A549 (cell line): ENCODE measurements around the gene FBXO28. TPM values are rescaled to one million over a fixed set of nuclear protein-coding genes. Genes with fewer than 3 reads are reported as not detected.

ENCODE experiments used
- ATAC-seq, 2 experiments: fragments of 200-7000 bp in 1 of 2; fragments of >200 bp in 1 of 2; cut with Nextera tagmentation in 1 of 2; cut with Tn5 transposase in 1 of 2; 3 replicates each; pipeline versions ENCODE4 v1.8.0 to v1.9.1; 2018 to 2020; ENCODE audit warnings: mild to moderate bottlenecking in 1 of 2, moderate library complexity in 1 of 2
- CTCF ChIA-PET: fragments of 300-600 bp; sonication (Branson Sonifier 250); formaldehyde crosslinking; extraction: SDS; loops from one replicate; lab custom pipeline; 2021; ENCODE audit warnings: antibody characterized with exemption, inconsistent platforms; lab: Yijun Ruan, JAX
- POLR2A ChIA-PET: fragments of 350-600 bp; formaldehyde crosslinking; extraction: SDS; loops from one replicate; lab custom pipeline; 2021; ENCODE audit warnings: antibody characterized with exemption, inconsistent platforms; lab: Yijun Ruan, JAX
- DNase-seq, 2 experiments: peaks; one replicate each; pipeline versions ENCODE4 v3.0.0 to v3.0.0-alpha.2; 2011 to 2016; ENCODE audit warnings: low read depth in 1 of 2, low spot score in 1 of 2
- FAIRE-seq: peaks from 2 replicates; lab custom pipeline; 2011; peaks lifted over from hg19 to GRCh38; lab: Jason Lieb, UNC
- H3K27ac ChIP-seq, 2 experiments: fragments of >200 bp; sonication (Bioruptor Twin); formaldehyde crosslinking; 3 replicates each; pipeline ENCODE4 v1.5.1; 2016 to 2017
- H3K4me1 ChIP-seq: fragments of >200 bp; sonication (Bioruptor Twin); formaldehyde crosslinking; 3 replicates; pipeline ENCODE4 v1.6.1; 2016
- H3K4me2 ChIP-seq: fragments of >200 bp; sonication (Bioruptor Twin); formaldehyde crosslinking; 3 replicates; pipeline ENCODE4 v1.6.1; 2016
- H3K4me3 ChIP-seq: fragments of >200 bp; sonication (Bioruptor Twin); formaldehyde crosslinking; 3 replicates; pipeline ENCODE4 v1.5.1; 2016
- H3K9me3 ChIP-seq: fragments of >200 bp; sonication (Bioruptor Twin); formaldehyde crosslinking; 3 replicates; pipeline ENCODE4 v1.6.1; 2016
- CBX2 ChIP-seq: fragments of 200-600 bp; sonication (generic); IDR thresholded peaks from 2 replicates; pipeline ENCODE4 v1.6.1; 2016; ENCODE audit warnings: low read depth, mild to moderate bottlenecking, borderline replicate concordance
- CBX8 ChIP-seq: fragments of 200-600 bp; sonication (generic); IDR thresholded peaks from 2 replicates; pipeline ENCODE4 v1.6.1; 2016
- CEBPB ChIP-seq, 2 experiments: fragments of >200 bp in 1 of 2; sonication (Bioruptor Twin) in 1 of 2; formaldehyde crosslinking in 1 of 2; IDR thresholded peaks; 2 replicates each; pipeline ENCODE4 v1.6.1; 2012 to 2016
- CHD4 ChIP-seq: fragments of 200-600 bp; sonication (generic); IDR thresholded peaks from 2 replicates; pipeline ENCODE4 v1.6.1; 2016; ENCODE audit warnings: antibody characterized with exemption, mild to moderate bottlenecking, borderline replicate concordance
- EHF ChIP-seq: fragments of 250-450 bp; sonication (Bioruptor Pico); IDR thresholded peaks from 2 replicates; pipeline ENCODE4 v1.5.0; 2020; ENCODE audit warnings: mild to moderate bottlenecking
- FOSL2 ChIP-seq, 2 experiments: fragments of 450-650 bp in 1 of 2; fragments of >200 bp in 1 of 2; sonication (Bioruptor Twin) in 1 of 2; formaldehyde crosslinking; IDR thresholded peaks; 2 replicates each; pipeline versions ENCODE4 v1.5.0 to v1.6.1; 2016 to 2020; ENCODE audit warnings: mild to moderate bottlenecking in 1 of 2, moderate library complexity in 1 of 2
- GATA3 ChIP-seq: IDR thresholded peaks from 2 replicates; pipeline ENCODE4 v1.6.1; 2012; ENCODE audit warnings: borderline replicate concordance
- HDAC2 ChIP-seq: fragments of 200-600 bp; sonication (generic); IDR thresholded peaks from 2 replicates; pipeline ENCODE4 v1.6.1; 2016
- HEYL ChIP-seq: fragments of 250-450 bp; sonication (Bioruptor Pico); IDR thresholded peaks from 2 replicates; pipeline ENCODE4 v1.8.0; 2021; ENCODE audit warnings: mild to moderate bottlenecking, moderate library complexity
- HOXA7 ChIP-seq: fragments of 250-450 bp; sonication (Bioruptor Pico); IDR thresholded peaks from 2 replicates; pipeline ENCODE4 v1.5.0; 2020; ENCODE audit warnings: mild to moderate bottlenecking, moderate library complexity
- JUN ChIP-seq, 2 experiments: fragments of >200 bp; sonication (Bioruptor Twin); formaldehyde crosslinking; IDR thresholded peaks; 2 replicates in 1 of 2; 3 replicates in 1 of 2; pipeline ENCODE4 v1.6.1; 2016 to 2017
- JUNB ChIP-seq: fragments of >200 bp; sonication (Bioruptor Twin); formaldehyde crosslinking; IDR thresholded peaks from 2 replicates; pipeline ENCODE4 v1.6.1; 2016
- KDM1A ChIP-seq: fragments of 200-600 bp; sonication (generic); IDR thresholded peaks from 2 replicates; pipeline ENCODE4 v1.6.1; 2016; ENCODE audit warnings: low read depth, mild to moderate bottlenecking
- MAZ ChIP-seq: fragments of 150-350 bp; IDR thresholded peaks from 2 replicates; pipeline ENCODE4 v1.6.1; 2014; ENCODE audit warnings: antibody characterized with exemption, low read depth, low read length, borderline replicate concordance
- MYC ChIP-seq: IDR thresholded peaks from 2 replicates; pipeline ENCODE4 v1.6.1; 2012; ENCODE audit warnings: mild to moderate bottlenecking, inconsistent platforms, low read length, improper control_type of control experiment, borderline replicate concordance
- NFE2L2 ChIP-seq: fragments of 150-350 bp; conservative IDR thresholded peaks from 2 replicates; pipeline ENCODE4 v1.6.1; 2014; ENCODE audit warnings: low read length
- NR3C1 ChIP-seq: fragments of >200 bp; sonication (Bioruptor Twin); formaldehyde crosslinking; IDR thresholded peaks from 3 replicates; pipeline ENCODE4 v1.6.1; 2017
- POLR2A ChIP-seq: IDR thresholded peaks from 2 replicates; pipeline ENCODE4 v1.6.1; 2012; ENCODE audit warnings: mild to moderate bottlenecking, low read length
- POLR2AphosphoS2 ChIP-seq: conservative IDR thresholded peaks from 2 replicates; pipeline ENCODE4 v1.6.1; 2012; ENCODE audit warnings: low read length, improper control_type of control experiment, inconsistent platforms
- RCOR1 ChIP-seq: fragments of 150-350 bp; IDR thresholded peaks from 2 replicates; pipeline ENCODE4 v1.6.1; 2014; ENCODE audit warnings: antibody characterized with exemption, low read length, low read depth
- RFX5 ChIP-seq: fragments of 450-650 bp; IDR thresholded peaks from 2 replicates; pipeline ENCODE4 v1.7.1; 2014; ENCODE audit warnings: antibody characterized with exemption, mild to moderate bottlenecking, moderate library complexity
- SREBF2 ChIP-seq: fragments of 450-650 bp; IDR thresholded peaks from 2 replicates; pipeline ENCODE4 v1.6.1; 2014; ENCODE audit warnings: mild to moderate bottlenecking, moderate library complexity
- WGBS: methylation state at CpG from one replicate; pipeline ENCODE4 v1.1.6; 2017; ENCODE audit errors: missing lambda C conversion rate; 5-methylcytosine and 5-hydroxymethylcytosine counted together
- polyA plus RNA-seq, 4 experiments: library from polyadenylated mRNA; depleted of rRNA in 3 of 4; stranded (reverse); fragments of >200 nt; fragmentation: RNase III in 1 of 4; extraction: RNeasy Plus Mini Kit Qiagen cat#74134 plus additional on column Dnase treatment in 1 of 4; gene quantifications; 2 replicates in 3 of 4; 3 replicates in 1 of 4; pipeline ENCODE4 v1.2.3, GENCODE V29; 2011 to 2017
- TF ChIP-seq, protein P1 (sequence below): fragments of >200 bp; sonication (Bioruptor Twin); formaldehyde crosslinking; IDR thresholded peaks from 2 replicates; pipeline ENCODE4 v1.6.1; 2016
- TF ChIP-seq, protein P2 (sequence below): fragments of >200 bp; sonication (Bioruptor Twin); formaldehyde crosslinking; IDR thresholded peaks from 3 replicates; pipeline ENCODE4 v1.5.1; 2016
- TF ChIP-seq, protein P3 (sequence below): fragments of 250-450 bp; sonication (Bioruptor Pico); IDR thresholded peaks from 2 replicates; pipeline ENCODE4 v1.5.0; 2021; ENCODE audit warnings: mild to moderate bottlenecking, moderate library complexity, borderline replicate concordance
- TF ChIP-seq, protein P4 (sequence below): IDR thresholded peaks from 2 replicates; pipeline ENCODE4 v1.6.1; 2012
- TF ChIP-seq, protein P5 (sequence below): fragments of >200 bp; sonication (Bioruptor Twin); formaldehyde crosslinking; IDR thresholded peaks from 3 replicates; pipeline ENCODE4 v1.6.1; 2016
- TF ChIP-seq, protein P6 (sequence below): fragments of 150-350 bp; IDR thresholded peaks from 2 replicates; pipeline ENCODE4 v1.6.1; 2014; ENCODE audit warnings: low read depth, mild to moderate bottlenecking, low read length

Gene FBXO28
- polyA plus RNA-seq, 2 of the 4 experiments (the other 2 are of a cell fraction): 19.1 to 31.5 TPM

DNA sequence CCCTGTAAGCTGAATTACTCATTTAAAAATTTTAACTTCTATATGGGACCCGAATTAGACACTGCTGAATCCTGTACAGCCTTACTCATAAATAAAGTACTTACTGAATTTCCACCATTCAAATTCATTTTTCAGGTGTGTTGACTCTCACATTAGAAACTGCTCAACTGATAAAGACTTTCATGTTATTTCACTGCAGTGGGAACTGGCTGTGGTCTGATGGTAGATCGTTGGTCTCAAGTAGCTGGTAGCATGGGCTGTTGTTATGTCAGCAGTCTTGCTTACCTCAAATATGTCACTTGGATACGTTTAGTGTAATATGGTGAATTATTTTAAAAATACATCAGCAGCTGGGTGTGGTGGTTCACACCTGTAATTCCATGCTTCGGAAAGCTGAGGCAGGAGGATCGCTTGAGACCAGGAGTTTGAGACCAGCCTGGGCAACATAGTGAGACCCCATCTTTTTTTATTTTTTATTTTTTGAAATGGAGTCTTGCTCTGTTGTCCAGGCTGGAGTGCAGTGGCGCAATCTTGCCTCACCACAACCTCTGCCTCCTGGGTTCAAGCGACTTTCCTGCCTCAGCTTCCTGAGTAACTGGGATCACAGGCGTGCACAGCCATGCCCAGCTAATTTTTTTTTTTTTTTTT lies 79.5 kb downstream of the FBXO28 start:
- POLR2A ChIA-PET: interaction anchor here (0.5 to 0.6 kb wide), 2 partner anchors 10 to 11 kb away, joined by 3 read pairs; partner anchors contain the start of gene DEGS1
- TF ChIP-seq MYC (no peak), HDAC2 (no peak), CBX2 (no peak), CHD4 (no peak), JUN (IDR thresholded peaks at IDR 0.05) (no peak), HEYL (no peak), NFE2L2 (no peak), GATA3 (no peak), CEBPB (IDR thresholded peaks at IDR 0.05) (no peak), JUNB (no peak), RFX5 (no peak), HOXA7 (no peak), EHF (CRISPR knock-in tag) (no peak), MAZ (no peak)
- TF ChIP-seq, protein P1, sequence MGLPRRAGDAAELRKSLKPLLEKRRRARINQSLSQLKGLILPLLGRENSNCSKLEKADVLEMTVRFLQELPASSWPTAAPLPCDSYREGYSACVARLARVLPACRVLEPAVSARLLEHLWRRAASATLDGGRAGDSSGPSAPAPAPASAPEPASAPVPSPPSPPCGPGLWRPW: no peak
- TF ChIP-seq, protein P2, sequence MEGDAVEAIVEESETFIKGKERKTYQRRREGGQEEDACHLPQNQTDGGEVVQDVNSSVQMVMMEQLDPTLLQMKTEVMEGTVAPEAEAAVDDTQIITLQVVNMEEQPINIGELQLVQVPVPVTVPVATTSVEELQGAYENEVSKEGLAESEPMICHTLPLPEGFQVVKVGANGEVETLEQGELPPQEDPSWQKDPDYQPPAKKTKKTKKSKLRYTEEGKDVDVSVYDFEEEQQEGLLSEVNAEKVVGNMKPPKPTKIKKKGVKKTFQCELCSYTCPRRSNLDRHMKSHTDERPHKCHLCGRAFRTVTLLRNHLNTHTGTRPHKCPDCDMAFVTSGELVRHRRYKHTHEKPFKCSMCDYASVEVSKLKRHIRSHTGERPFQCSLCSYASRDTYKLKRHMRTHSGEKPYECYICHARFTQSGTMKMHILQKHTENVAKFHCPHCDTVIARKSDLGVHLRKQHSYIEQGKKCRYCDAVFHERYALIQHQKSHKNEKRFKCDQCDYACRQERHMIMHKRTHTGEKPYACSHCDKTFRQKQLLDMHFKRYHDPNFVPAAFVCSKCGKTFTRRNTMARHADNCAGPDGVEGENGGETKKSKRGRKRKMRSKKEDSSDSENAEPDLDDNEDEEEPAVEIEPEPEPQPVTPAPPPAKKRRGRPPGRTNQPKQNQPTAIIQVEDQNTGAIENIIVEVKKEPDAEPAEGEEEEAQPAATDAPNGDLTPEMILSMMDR: no peak
- TF ChIP-seq, protein P3, sequence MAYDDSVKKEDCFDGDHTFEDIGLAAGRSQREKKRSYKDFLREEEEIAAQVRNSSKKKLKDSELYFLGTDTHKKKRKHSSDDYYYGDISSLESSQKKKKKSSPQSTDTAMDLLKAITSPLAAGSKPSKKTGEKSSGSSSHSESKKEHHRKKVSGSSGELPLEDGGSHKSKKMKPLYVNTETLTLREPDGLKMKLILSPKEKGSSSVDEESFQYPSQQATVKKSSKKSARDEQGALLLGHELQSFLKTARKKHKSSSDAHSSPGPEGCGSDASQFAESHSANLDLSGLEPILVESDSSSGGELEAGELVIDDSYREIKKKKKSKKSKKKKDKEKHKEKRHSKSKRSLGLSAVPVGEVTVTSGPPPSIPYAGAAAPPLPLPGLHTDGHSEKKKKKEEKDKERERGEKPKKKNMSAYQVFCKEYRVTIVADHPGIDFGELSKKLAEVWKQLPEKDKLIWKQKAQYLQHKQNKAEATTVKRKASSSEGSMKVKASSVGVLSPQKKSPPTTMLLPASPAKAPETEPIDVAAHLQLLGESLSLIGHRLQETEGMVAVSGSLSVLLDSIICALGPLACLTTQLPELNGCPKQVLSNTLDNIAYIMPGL (CRISPR knock-in tag): no peak
- TF ChIP-seq, protein P4, sequence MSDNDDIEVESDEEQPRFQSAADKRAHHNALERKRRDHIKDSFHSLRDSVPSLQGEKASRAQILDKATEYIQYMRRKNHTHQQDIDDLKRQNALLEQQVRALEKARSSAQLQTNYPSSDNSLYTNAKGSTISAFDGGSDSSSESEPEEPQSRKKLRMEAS: no peak
- ATAC-seq: no peak

DNA sequence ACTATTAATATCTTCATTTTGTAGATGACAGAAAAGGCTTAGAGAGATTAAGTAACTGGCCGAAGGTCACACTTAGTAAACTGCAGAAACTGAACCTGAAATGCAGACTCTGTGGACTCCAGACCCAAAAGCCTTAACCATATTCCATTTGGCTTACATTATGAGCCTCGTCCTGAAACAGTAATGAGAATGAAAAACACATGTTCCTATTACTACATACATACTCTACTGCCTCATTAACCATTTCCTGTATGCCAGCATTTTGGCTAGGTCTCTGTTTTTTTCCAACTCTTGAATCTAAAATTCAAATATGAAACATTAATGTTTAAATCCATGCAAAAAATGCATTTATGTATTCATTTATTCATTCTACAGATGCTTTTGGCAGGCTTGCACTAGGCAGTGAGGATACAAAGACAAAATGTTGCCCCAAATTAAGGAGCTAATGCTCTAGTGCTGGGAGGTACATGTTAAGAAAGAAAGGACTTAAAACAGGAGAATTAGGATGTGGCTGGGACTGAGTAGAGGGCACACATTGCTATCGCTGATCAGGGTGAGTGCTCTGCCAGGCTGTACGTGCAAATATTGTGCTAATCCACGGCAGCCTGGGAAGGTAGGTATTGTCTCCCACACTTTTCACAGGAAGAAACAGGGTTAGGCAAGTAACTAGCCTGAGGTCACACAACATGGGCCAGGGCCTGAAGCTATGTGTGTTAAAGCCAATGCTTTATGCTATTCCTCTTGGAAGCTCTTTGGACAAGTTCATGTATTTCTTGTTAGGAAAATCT lies 83.1 kb downstream of the FBXO28 start:
- TF ChIP-seq MYC: no peak
- TF ChIP-seq RCOR1: no peak
- no peak for TF ChIP-seq SREBF2
- TF ChIP-seq, protein P5, sequence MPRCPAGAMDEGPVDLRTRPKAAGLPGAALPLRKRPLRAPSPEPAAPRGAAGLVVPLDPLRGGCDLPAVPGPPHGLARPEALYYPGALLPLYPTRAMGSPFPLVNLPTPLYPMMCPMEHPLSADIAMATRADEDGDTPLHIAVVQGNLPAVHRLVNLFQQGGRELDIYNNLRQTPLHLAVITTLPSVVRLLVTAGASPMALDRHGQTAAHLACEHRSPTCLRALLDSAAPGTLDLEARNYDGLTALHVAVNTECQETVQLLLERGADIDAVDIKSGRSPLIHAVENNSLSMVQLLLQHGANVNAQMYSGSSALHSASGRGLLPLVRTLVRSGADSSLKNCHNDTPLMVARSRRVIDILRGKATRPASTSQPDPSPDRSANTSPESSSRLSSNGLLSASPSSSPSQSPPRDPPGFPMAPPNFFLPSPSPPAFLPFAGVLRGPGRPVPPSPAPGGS: no peak
- TF ChIP-seq EHF (CRISPR knock-in tag): no peak
- no peak for TF ChIP-seq POLR2A
- no peak for TF ChIP-seq CBX8
- TF ChIP-seq NR3C1: no peak
- TF ChIP-seq FOSL2 (IDR thresholded peaks at IDR 0.05): no peak
- TF ChIP-seq FOSL2 (CRISPR knock-in tag; IDR thresholded peaks at IDR 0.05): no peak
- TF ChIP-seq POLR2AphosphoS2: no peak
- TF ChIP-seq, protein P6, sequence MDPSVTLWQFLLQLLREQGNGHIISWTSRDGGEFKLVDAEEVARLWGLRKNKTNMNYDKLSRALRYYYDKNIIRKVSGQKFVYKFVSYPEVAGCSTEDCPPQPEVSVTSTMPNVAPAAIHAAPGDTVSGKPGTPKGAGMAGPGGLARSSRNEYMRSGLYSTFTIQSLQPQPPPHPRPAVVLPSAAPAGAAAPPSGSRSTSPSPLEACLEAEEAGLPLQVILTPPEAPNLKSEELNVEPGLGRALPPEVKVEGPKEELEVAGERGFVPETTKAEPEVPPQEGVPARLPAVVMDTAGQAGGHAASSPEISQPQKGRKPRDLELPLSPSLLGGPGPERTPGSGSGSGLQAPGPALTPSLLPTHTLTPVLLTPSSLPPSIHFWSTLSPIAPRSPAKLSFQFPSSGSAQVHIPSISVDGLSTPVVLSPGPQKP: no peak
- no peak for TF ChIP-seq KDM1A
- TF ChIP-seq RFX5: no peak
- no peak overlapping the region for H3K4me2 ChIP-seq
- ChIA-PET POLR2A (no interaction called here), CTCF (interaction anchor here (2.0 kb wide), 1 partner anchor 14 kb away, joined by 6 read pairs; the partner anchor contains the start of gene DEGS1)
- H3K9me3 ChIP-seq: no peaks in the 10 kb centered on the region
- no peak for FAIRE-seq
- DNase-seq: no peak
- no peak for ATAC-seq
- no peak overlapping the region for H3K4me3 ChIP-seq
- no peaks in the 10 kb centered on the region for H3K4me1 ChIP-seq
- no peak overlapping the region for H3K27ac ChIP-seq
- WGBS: 79% methylated on average over 5 of the region's 5 CpGs

More for the DNA sequence above, 79.5 kb downstream of the FBXO28 start:
- DNase-seq: no peak
- CTCF ChIA-PET: interaction anchor here (0.6 to 1.5 kb wide), 4 partner anchors 10 to 23 kb away, joined by 3 to 4 read pairs (median 3); no protein-coding TSS in a partner anchor
- Histone ChIP-seq H3K4me2 (no peak overlapping the region), H3K27ac (no peak overlapping the region), H3K4me3 (no peak overlapping the region), H3K9me3 (no peaks in the 10 kb centered on the region), H3K4me1 (no peaks in the 10 kb centered on the region)
- FAIRE-seq: no peak
- WGBS: 95% methylated on average over 8 of the region's 8 CpGs
